Keratinocyte (primary cell): ENCODE results near the gene NXPH3. TPM values are rescaled to one million over a fixed set of nuclear protein-coding genes. Genes with fewer than 3 reads are reported as not detected.

Experiments used
- DNase-seq: peaks from one replicate; pipeline ENCODE4 v3.0.0-alpha.2; 2011; ENCODE audit warnings: low read depth, missing footprints, low spot score
- FAIRE-seq: peaks from 2 replicates; lab custom pipeline; 2011; peaks lifted over from hg19 to GRCh38; lab: Jason Lieb, UNC
- H2AFZ ChIP-seq: 2 replicates; pipeline ENCODE4 v1.6.0; 2012; ENCODE audit warnings: low read length, control low read depth, inconsistent platforms; ENCODE audit not compliant: control insufficient read depth
- H3K27ac ChIP-seq: 2 replicates; pipeline ENCODE4 v1.5.1; 2011; ENCODE audit warnings: low read length; ENCODE audit not compliant: control insufficient read depth, insufficient read depth
- H3K27me3 ChIP-seq: 3 replicates; pipeline ENCODE4 v1.6.0; 2011; ENCODE audit warnings: low read length; ENCODE audit not compliant: control insufficient read depth, insufficient read depth; ENCODE audit errors: extremely low read depth
- H3K36me3 ChIP-seq, 2 experiments: 2 replicates in 1 of 2; 3 replicates in 1 of 2; pipeline ENCODE4 v1.5.1; 2011; ENCODE audit warnings: low read length in 2 of 2, mild to moderate bottlenecking in 1 of 2; ENCODE audit not compliant: control insufficient read depth in 2 of 2, insufficient read depth in 2 of 2; ENCODE audit errors: extremely low read depth in 1 of 2
- H3K4me1 ChIP-seq: 3 replicates; pipeline ENCODE4 v1.5.1; 2011; ENCODE audit warnings: low read length; ENCODE audit not compliant: control insufficient read depth, insufficient read depth; ENCODE audit errors: extremely low read depth
- H3K4me2 ChIP-seq: 3 replicates; pipeline ENCODE4 v1.6.0; 2011; ENCODE audit warnings: low read depth, low read length; ENCODE audit not compliant: control insufficient read depth, insufficient read depth; ENCODE audit errors: extremely low read depth
- H3K4me3 ChIP-seq, 3 experiments: fragments of 200-600 bp in 1 of 3; sonication (generic) in 1 of 3; 2 replicates in 2 of 3; 3 replicates in 1 of 3; pipeline ENCODE4 v1.5.1; 2011 to 2016; ENCODE audit warnings: low read length in 3 of 3, mild to moderate bottlenecking in 3 of 3, control low read depth in 2 of 3, inconsistent platforms in 1 of 3, low read depth in 1 of 3, mixed read lengths in 1 of 3, mixed run types in 1 of 3, moderate library complexity in 1 of 3; ENCODE audit not compliant: control insufficient read depth in 2 of 3, insufficient read depth in 2 of 3; ENCODE audit errors: extremely low read depth in 1 of 3
- H3K79me2 ChIP-seq: 2 replicates; pipeline ENCODE4 v1.6.0; 2012; ENCODE audit warnings: low read length; ENCODE audit not compliant: control insufficient read depth, insufficient read depth
- H3K9ac ChIP-seq: 3 replicates; pipeline ENCODE4 v1.6.0; 2011; ENCODE audit warnings: low read length; ENCODE audit not compliant: control insufficient read depth, insufficient read depth; ENCODE audit errors: extremely low read depth
- H3K9me1 ChIP-seq: 3 replicates; pipeline ENCODE4 v1.6.0; 2011; ENCODE audit warnings: low read length; ENCODE audit not compliant: control insufficient read depth, insufficient read depth; ENCODE audit errors: extremely low read depth
- H3K9me3 ChIP-seq: 2 replicates; pipeline ENCODE4 v1.5.1; 2012; ENCODE audit warnings: low read depth, low read length; ENCODE audit not compliant: control insufficient read depth
- H4K20me1 ChIP-seq: 3 replicates; pipeline ENCODE4 v1.6.0; 2011; ENCODE audit warnings: low read length; ENCODE audit not compliant: control insufficient read depth, insufficient read depth; ENCODE audit errors: extremely low read depth
- EZH2 ChIP-seq: IDR thresholded peaks from one replicate; pipeline ENCODE4 v1.6.1; 2012; ENCODE audit warnings: inconsistent platforms, mild to moderate bottlenecking, low read length, moderate library complexity
- dilution Hi-C: fragments of 300-500 bp; cut with MboI; formaldehyde crosslinking; loops from one replicate; pipeline ENCODE4 v1.7.0; 2020; ENCODE audit warnings: low sequenced_read_pairs; ENCODE audit not compliant: extremely low pct_ligation_motif_present
- polyA plus RNA-seq, 5 experiments: library from polyadenylated mRNA; depleted of rRNA in 3 of 5; stranded (reverse) in 3 of 5; stranded (forward) in 1 of 5; unstranded in 1 of 5; fragments of >200 nt; gene quantifications; 1 replicate in 1 of 5; 2 replicates in 3 of 5; 3 replicates in 1 of 5; pipeline versions ENCODE4 v1.2.1 to v1.2.3, GENCODE V29; 2011 to 2012; ENCODE audit warnings: missing spikeins in 2 of 5, low read depth in 1 of 5, low replicate concordance in 1 of 5
- TF ChIP-seq, protein P1 (sequence below), 3 experiments: IDR thresholded peaks in 1 of 3; conservative IDR thresholded peaks in 1 of 3; optimal IDR thresholded peaks in 1 of 3; 2 replicates in 2 of 3; 3 replicates in 1 of 3; pipeline versions ENCODE3 to v1.5.1; 2011; ENCODE audit warnings: low read length in 3 of 3, mild to moderate bottlenecking in 3 of 3, moderate library complexity in 2 of 3, control low read depth in 1 of 3, inconsistent platforms in 1 of 3; ENCODE audit not compliant: insufficient read depth in 2 of 3; ENCODE audit errors: extremely low read depth in 1 of 3

The NXPH3 gene
- polyA plus RNA-seq, 1 donor (not counting 4 experiments of a cell fraction or from before 2014, with no cell fraction given), result 0.12 TPM

DNA sequence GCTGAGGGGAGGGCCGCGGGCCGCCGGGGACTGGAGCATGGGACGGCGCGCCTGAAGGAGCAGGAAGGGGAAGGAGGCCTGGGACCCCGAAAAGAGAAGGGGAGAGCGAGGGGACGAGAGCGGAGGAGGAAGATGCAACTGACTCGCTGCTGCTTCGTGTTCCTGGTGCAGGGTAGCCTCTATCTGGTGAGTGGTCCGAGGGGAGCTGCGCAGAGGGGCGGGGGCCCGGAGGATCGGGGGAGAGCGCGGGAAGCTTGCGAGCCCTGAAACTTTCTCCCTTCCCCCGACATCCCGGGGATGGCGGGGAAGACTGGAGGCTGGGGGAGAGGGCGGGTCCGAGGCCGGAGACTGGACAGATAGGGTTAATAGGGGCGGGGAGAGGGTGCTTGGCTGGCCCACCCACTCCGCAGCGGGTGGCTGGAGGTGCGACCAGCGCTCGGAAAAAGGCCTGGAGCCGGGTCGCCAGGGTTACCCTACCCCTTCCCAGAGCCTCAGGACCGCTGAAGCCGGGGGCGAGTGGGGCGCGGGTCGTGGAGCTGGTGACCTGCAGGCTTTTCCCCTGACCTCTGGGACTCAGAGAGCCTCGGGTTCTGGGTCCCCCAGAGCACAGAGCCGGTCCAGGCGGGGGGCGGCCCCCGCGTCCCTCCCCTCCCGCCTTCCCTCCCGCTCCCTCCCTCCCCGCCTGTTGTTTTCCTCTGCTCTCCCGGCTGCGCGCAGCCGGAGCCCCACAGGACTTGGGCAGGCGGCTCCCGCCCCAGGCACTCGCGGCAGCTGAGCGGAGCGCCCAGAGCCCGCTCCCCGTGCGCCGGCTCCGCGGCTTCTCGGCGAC is 631 bp downstream of the NXPH3 start:
- H3K27me3 ChIP-seq, result peaks cover 39% of the 10 kb centered on the region
- H3K9me3 ChIP-seq, result no peaks in the 10 kb centered on the region
- peak overlapping the region; percentile 80 for H2AFZ ChIP-seq
- dilution Hi-C loops, result no loop called here
- DNase-seq, result no peak
- H3K4me2 ChIP-seq, result peak overlapping the region; percentile 88
- no peaks in the 10 kb centered on the region for H4K20me1 ChIP-seq
- H3K27ac ChIP-seq, result no peak overlapping the region
- no peaks in the 10 kb centered on the region for H3K36me3 ChIP-seq
- H3K9me1 ChIP-seq, result no peaks in the 10 kb centered on the region
- H3K4me1 ChIP-seq, result no peaks in the 10 kb centered on the region
- FAIRE-seq, result no peak
- no peak overlapping the region for H3K9ac ChIP-seq
- peak overlapping the region; percentile 46 to 79 (median 73) for H3K4me3 ChIP-seq
- no peak for TF ChIP-seq EZH2
- TF ChIP-seq, protein P1, sequence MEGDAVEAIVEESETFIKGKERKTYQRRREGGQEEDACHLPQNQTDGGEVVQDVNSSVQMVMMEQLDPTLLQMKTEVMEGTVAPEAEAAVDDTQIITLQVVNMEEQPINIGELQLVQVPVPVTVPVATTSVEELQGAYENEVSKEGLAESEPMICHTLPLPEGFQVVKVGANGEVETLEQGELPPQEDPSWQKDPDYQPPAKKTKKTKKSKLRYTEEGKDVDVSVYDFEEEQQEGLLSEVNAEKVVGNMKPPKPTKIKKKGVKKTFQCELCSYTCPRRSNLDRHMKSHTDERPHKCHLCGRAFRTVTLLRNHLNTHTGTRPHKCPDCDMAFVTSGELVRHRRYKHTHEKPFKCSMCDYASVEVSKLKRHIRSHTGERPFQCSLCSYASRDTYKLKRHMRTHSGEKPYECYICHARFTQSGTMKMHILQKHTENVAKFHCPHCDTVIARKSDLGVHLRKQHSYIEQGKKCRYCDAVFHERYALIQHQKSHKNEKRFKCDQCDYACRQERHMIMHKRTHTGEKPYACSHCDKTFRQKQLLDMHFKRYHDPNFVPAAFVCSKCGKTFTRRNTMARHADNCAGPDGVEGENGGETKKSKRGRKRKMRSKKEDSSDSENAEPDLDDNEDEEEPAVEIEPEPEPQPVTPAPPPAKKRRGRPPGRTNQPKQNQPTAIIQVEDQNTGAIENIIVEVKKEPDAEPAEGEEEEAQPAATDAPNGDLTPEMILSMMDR (optimal IDR thresholded peaks at IDR 0.05 in 1 of 3, IDR thresholded peaks at IDR 0.05 in 1 of 3, conservative IDR thresholded peaks at IDR 0.05 in 1 of 3; ENCODE audit: extremely low read depth in 1 of 3, insufficient read depth in 2 of 3, low read length in 3 of 3), result no peak
- H3K79me2 ChIP-seq, result no peaks in the 10 kb centered on the region

DNA sequence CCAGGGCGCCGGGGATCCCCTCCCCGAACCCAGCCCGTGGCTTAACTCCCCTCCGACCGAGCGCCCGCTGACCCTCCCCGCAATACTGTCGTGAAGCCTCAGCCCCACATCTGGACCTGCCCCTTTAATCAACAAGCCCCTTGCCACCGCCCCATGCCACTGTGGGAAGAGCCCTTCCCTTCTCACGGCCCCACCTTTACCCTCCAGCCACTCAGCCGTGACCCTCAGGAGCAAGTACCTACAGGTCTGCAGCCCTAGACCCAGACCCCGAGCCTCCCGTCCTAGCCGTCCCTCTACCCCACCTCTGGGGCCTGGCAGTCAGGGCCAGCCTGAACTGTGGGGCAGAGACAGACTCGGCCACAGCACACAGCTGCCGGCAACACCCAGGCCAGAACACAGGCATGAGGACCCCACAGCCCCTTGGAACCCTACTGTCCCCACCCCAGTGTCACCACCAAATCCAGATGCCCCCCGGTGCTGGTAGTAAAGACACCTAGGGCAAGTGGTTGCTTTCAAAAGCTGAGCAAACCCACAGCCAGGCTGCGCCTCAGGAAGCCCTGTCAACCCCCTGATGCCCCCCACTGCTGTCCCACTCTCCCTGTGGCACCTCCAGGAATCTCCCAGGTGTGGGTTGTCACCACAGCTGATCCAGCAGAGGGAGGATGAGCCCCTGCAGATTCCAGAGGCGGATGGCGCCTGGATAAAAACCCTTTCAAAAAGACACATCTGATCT is 1.4 kb downstream of the NXPH3 start:
- H3K9ac ChIP-seq, result no peak overlapping the region
- peak overlapping the region; percentile 70 for H2AFZ ChIP-seq
- no peak overlapping the region for H3K27ac ChIP-seq
- H3K9me1 ChIP-seq, result no peaks in the 10 kb centered on the region
- DNase-seq, result no peak
- peaks cover under 1% of the 10 kb centered on the region for H3K4me1 ChIP-seq
- H3K36me3 ChIP-seq, result no peaks in the 10 kb centered on the region
- H4K20me1 ChIP-seq, result no peaks in the 10 kb centered on the region
- TF ChIP-seq, protein P1 (optimal IDR thresholded peaks at IDR 0.05 in 1 of 3, IDR thresholded peaks at IDR 0.05 in 1 of 3, conservative IDR thresholded peaks at IDR 0.05 in 1 of 3; ENCODE audit: extremely low read depth in 1 of 3, insufficient read depth in 2 of 3, low read length in 3 of 3), result no peak
- no peak for TF ChIP-seq EZH2
- peak overlapping the region; percentile 88 for H3K4me2 ChIP-seq
- H3K27me3 ChIP-seq, result peaks cover 36% of the 10 kb centered on the region
- peak overlapping the region; percentile 46 to 79 (median 73) for H3K4me3 ChIP-seq
- no peak for FAIRE-seq
- no peaks in the 10 kb centered on the region for H3K9me3 ChIP-seq
- H3K79me2 ChIP-seq, result no peaks in the 10 kb centered on the region
- dilution Hi-C loops, result no loop called here
